GM18505 (cell line): ENCODE measurements around the gene HRAS.

Experiments used
- ATAC-seq: cut with Tn5 transposase; IDR thresholded peaks from one replicate; pipeline ENCODE4 v1.9.1; 2021; ENCODE audit not compliant: unreplicated experiment
- POLR2A ChIP-seq: IDR thresholded peaks from 4 replicates; pipeline ENCODE4 v1.6.1; 2011; ENCODE audit warnings: borderline replicate concordance; ENCODE audit not compliant: insufficient read depth, insufficient read length; ENCODE audit errors: extremely low read depth

Gene HRAS

DNA sequence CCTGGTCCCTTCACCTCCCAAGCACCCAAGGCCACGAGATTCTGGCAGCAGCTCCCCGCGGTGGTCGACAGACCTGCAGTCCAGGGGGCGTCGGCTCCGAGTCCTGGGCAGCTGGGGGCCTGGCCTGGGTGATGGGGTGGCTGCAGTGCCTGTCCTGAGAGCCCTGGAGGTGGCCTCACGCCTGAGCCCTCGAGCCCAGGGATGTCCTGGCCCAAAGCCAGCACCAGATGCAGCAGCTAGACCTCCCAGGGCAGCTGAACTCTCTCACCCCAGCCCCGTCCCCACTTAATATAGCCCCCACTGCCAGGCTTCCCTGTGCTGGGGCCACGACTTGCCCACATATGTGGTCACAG, 18.6 kb upstream of the HRAS start:
- ATAC-seq: no peak
- TF ChIP-seq POLR2A: no peak

DNA sequence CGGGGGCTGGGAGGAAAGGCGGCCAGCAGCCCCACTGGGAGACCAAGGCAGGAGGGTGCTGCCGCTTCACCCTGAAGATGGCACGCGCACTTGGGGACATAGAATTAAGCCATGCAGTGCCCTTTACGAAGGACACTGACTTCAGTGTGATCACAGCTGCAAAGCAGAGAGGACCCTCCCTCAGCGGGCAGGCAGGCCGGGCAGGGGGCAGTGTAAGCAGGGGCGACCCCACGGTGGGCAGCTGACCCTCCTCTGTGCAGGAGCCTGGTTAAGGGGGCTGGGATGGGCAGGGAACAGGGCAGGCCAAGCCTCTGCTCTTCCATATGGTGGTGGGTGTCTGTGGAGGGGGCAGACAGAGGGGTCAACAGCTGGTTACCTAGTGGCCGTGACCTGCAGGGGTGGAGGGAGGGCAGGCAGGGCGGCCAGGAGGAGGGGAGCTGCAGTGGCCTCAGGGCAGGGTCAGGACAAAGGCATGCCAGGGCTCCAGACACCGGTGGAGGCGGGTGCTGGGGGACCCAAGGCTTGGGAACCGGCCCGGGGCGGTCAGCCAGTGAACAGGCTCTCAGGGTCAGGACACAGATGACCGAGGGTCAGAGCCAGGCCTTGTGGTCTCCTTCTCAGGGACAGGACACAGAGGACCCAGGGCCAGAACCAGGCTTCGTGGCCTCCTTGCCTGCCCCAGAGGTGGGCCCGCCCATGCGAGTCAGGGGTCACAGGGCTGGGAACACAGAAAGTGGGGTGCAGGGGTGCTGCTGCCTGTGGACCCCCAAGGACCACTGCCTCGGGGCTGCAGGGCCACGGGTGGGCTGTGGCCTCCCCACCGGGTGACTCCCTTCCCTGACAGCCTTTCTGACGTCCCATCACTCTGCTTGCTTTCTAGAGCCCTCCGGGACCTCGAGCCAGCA, 18.0 kb upstream of the HRAS start:
- no peak for ATAC-seq
- no peak for TF ChIP-seq POLR2A

DNA sequence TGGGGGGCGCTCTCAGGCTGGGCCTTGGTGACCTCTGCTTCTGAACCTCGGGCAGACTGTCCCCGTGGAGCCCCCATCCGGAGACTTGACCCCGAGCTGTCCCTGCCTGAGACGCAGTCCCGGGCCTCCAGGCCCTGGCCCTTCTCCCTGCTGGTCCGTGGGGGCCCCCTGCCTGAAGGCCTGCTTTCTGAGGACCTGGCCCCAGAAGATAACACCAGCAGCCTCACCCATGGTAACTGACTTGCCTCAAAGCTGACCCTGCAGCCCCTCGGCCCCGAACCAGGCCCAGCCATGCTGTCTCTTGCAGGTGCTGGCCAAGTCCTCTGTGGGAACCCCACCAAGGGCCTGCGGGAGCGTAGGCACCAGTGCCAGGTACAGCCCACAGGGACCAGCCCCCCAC, 16.2 kb upstream of the HRAS start:
- no peak for TF ChIP-seq POLR2A
- ATAC-seq: no peak

DNA sequence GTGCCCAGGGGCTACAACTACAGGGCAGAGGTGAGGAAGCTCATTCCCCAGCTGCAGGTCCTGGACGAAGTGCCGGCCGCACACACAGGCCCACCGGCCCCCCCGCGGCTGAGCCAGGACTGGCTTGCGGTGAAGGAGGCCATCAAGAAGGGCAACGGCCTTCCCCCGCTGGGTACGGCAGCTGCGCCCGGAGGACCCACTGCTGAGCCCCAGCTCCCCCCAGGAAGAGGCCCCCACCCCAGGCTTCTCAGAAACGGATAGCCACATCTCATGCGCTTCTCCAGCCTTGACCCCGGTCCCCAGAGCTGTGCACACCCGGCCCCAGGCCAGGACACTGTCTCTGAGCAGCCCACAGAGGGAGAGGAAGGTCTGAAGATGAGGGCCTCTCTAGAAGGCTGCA, 15.8 kb upstream of the HRAS start:
- no peak for TF ChIP-seq POLR2A
- ATAC-seq: no peak

DNA sequence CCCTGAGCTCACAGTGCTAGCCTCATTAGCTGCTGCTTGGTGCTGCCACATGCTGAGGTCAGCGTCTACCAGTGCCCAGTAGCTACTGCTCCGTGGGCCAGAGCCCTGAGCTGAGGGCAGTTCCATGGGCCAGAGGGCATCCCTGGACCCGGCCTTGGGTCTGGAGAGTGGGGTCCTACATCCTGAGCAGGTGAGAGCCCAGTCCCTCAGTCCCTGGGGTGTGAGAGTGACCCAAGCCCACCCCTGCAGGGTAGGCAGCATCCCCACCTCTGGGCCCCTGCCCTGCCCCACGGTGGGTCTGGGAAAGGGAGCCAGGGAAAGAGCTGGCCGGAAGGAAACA, 15.3 kb upstream of the HRAS start:
- no peak for ATAC-seq
- TF ChIP-seq POLR2A: no peak

DNA sequence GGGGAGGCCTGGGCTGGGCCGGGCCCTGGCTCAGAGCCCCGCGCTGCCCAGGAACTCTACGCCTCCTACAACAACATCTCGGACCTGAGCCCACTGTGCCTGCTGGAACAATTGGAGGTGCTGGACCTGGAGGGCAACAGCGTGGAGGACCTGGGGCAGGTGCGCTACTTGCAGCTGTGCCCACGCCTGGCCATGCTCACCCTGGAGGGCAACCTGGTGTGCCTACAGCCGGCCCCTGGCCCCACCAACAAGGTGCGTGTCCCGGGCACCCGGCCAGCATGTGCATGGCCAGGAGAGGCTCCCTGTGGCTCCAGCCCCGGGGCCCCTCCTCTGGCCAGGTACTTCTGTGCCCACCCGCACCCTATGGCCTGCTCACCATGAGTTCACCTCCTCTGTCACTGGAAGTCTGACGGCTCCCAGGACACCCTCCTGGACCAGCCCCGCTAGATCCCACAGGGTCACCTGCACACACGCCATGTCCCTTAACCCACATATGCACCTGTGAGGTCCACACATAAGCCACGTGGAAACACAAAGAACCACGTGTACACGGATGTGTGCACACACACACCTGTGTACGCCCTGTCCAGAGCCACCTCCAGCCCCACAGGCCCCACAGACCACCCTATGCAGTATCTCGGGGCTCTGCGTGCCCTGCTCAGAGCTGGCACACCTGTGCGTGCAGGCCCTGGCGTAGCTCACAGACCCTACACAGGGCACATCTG, 14.8 kb upstream of the HRAS start:
- no peak for ATAC-seq

DNA sequence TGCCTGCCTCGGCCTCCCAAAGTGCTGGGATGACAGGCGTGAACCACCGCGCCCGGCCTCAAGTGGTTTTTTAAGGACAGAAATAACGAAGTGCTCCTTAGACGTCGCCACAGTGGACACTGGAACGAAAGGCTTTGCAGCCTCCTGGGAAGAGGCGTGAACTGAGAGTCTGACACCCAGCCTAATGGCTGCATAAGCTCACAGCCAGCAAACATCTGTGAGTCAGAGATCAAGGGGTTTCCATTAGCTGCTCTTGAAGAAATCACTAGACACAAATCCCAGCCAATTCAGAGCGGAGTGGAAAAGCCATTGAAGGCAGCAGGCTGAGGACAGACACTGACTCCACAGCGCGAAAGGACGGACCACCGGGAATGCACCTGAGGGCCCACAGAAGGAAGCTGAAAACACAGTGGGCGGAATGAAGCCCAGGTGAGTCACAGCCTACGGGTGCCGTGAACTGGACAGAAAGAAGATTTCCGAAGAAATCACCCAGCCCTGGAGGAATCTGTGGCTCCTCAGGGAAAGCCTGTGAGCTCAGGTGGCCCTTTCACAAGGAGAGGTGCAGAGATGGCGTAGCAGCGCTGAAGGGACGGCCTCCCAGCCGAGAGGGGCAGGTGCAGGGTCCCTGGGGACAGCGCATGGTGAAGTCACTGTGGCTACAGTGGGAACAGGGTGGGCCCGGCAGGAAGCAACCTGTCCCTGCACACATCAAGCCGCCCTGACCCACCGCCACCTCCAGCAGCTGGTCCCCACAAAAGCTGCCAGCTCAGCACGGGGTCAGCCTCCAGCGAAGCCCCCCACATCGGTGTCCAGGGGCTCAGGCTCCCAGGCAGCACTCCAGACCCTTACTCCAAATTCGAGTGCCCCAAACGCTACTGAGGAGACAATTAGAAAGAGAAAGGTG, 13.6 kb upstream of the HRAS start:
- TF ChIP-seq POLR2A: no peak
- ATAC-seq: no peak

More for the DNA sequence above, 14.8 kb upstream of the HRAS start:
- no peak for TF ChIP-seq POLR2A

DNA sequence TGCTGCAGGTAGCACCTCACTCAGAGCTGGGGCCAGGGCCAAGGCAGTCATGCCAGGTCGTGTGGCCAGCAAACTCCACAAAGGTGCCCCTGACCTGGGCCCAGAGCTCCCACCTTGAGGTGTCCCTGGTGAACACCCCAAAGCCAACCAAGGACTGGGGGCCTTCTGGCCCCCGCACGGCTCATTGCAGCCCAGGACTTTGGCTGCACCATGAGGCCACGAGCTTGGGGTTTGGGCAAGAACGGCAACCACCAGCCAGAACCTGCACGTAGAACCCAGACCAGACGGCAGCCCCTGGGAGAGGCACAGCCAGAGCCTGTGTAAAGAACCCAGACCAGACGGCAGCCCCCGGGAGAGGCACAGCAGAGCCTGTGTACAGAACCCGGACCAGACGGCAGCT, 9.8 kb upstream of the HRAS start:
- TF ChIP-seq POLR2A: no peak
- no peak for ATAC-seq

DNA sequence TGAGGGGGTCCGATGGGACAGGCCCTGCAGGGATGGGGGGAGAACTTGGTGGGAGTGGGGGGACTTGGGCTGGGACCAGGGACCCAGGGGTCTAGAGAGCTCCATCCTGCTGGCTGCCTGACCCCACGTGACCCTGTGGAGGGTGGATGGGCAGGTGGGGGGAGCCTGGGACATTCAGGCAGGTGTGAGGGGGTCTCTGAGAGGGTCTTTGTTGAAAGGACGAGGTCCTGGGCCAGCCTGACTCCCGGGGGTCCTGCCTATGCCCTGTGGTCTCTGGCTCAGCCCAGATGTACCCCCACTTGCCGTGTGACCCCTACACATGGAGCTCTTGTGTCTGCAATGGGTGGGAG, 9.4 kb upstream of the HRAS start:
- ATAC-seq: no peak
- no peak for TF ChIP-seq POLR2A

DNA sequence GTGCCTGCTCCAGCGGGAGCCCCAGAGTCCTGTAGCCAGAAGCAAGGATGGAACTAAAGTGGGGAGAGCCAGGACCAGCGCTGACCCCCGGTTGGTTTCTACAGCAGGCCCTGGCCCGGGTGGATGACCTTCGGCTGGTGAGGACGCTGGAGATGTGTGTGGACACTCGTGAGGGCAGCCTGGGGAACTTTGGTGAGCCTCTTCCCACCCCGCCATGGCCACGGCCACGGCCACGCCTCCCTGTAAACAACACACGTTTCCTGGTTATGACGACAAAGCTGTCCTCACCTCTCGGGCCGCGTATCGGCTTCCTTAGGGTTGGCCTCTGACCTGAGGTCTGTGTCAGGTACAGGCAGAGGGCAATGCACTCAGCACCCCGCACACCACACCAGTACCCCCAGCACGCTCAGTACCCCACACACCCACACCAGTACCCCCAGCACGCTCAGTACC, 6.1 kb upstream of the HRAS start:
- no peak for TF ChIP-seq POLR2A
- no peak for ATAC-seq

DNA sequence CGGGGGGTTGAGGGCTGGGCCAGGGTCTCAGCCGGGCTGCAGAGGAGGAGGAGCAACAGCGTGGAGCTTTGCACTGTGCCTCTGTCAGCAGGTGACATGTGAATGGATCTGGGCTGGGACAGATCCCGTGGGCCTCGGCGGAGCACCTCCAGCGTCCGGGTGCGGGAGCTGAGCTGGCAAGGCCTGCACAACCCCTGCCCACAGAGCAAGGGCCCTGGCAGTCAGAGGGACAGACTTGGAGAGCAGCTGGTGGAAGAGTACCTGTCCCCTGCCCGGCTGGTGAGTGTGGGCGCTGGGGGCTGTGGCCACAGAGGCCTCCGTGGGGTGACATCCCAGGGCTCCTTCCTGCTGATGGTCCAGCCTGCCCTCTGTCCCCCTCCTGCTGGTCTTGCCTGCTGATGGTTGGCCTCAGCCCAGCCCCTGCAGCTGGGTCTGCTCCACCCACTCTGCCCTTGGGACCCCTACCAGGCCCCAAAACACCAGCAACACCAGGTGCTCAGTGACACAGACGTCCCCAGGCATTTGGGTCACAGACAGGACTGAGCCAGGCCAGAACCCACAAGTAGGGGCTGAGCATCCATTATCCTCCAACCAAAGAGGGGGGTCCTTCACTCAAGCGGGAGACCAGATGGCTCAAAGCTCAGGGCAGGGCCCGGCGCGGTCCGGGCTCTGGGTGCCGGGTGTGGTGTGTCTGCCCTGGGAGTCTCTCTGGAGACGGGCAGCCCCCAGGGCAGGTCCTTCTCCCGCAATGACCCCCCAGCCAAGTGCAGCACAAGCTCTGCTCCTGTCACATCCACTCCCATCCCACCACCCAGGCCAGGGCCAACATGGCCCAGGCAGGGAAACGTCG, 5.4 kb upstream of the HRAS start:
- no peak for ATAC-seq

DNA sequence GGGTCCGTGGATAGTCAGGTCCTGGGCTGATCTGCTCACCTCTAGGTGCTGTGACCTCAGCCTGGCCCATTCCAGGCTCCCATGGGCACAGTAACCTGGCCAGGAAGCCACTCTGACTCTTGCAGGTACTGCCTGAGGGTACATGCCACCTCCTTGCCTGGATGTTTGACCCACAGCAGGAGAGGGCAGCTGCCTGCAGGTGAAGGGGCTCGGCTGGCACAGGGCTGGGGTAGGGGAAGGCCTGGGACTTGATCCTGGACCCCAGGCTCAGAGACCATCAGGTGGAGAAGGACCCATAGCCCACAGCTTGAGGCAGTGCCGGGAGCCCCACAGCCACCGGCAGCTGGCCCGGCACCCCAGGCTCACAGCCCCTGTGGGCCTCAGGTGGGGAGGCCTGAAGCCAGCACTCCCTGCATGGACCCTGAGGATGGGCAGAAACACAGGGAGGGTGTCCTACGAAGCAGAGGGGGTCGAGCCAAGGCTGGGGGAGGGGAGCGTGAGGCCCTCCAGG, 4.7 kb upstream of the HRAS start:
- no peak for TF ChIP-seq POLR2A

More for the DNA sequence above, 5.4 kb upstream of the HRAS start:
- no peak for TF ChIP-seq POLR2A

More for the DNA sequence above, 4.7 kb upstream of the HRAS start:
- ATAC-seq: no peak
